C4-2B (cell line): Measurements from ENCODE around the gene SORL1.

ENCODE experiments used
- ZFX ChIP-seq: fragments of 450-650 bp; IDR thresholded peaks from 2 replicates; pipeline ENCODE4 v1.6.1; 2017
- TF ChIP-seq, protein P1 (sequence below): fragments of 450-650 bp; conservative IDR thresholded peaks from 2 replicates; pipeline ENCODE4 v1.5.1; 2017; ENCODE audit warnings: mild to moderate bottlenecking

DNA sequence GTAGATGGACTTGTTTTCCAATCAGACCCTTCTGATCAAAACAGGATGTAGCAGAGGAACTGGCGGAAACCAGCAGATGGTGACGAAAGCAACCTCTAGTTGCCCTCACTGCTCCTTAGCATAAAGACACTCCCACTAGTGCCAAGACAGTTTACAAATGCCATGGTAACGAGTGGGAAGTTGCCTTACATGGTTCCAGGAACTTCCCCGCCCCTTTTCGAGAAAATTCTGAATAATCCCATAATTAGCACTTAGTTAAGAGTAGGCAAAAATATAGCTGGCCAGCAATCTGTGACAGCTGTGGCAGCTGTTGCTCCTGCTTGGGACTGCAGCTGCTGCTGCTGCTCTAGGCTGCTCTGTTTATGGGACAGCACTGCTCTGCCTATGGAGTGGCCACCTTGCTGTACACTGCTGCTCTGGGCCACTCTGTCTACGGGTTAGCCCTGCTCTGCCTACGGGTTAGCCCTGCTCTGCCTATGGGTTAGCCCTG, 33.4 kb upstream of the SORL1 start:
- TF ChIP-seq, protein P1, sequence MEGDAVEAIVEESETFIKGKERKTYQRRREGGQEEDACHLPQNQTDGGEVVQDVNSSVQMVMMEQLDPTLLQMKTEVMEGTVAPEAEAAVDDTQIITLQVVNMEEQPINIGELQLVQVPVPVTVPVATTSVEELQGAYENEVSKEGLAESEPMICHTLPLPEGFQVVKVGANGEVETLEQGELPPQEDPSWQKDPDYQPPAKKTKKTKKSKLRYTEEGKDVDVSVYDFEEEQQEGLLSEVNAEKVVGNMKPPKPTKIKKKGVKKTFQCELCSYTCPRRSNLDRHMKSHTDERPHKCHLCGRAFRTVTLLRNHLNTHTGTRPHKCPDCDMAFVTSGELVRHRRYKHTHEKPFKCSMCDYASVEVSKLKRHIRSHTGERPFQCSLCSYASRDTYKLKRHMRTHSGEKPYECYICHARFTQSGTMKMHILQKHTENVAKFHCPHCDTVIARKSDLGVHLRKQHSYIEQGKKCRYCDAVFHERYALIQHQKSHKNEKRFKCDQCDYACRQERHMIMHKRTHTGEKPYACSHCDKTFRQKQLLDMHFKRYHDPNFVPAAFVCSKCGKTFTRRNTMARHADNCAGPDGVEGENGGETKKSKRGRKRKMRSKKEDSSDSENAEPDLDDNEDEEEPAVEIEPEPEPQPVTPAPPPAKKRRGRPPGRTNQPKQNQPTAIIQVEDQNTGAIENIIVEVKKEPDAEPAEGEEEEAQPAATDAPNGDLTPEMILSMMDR = no peak
- TF ChIP-seq ZFX = no peak
